ENCODE measurements around the gene STAG3.

DNA sequence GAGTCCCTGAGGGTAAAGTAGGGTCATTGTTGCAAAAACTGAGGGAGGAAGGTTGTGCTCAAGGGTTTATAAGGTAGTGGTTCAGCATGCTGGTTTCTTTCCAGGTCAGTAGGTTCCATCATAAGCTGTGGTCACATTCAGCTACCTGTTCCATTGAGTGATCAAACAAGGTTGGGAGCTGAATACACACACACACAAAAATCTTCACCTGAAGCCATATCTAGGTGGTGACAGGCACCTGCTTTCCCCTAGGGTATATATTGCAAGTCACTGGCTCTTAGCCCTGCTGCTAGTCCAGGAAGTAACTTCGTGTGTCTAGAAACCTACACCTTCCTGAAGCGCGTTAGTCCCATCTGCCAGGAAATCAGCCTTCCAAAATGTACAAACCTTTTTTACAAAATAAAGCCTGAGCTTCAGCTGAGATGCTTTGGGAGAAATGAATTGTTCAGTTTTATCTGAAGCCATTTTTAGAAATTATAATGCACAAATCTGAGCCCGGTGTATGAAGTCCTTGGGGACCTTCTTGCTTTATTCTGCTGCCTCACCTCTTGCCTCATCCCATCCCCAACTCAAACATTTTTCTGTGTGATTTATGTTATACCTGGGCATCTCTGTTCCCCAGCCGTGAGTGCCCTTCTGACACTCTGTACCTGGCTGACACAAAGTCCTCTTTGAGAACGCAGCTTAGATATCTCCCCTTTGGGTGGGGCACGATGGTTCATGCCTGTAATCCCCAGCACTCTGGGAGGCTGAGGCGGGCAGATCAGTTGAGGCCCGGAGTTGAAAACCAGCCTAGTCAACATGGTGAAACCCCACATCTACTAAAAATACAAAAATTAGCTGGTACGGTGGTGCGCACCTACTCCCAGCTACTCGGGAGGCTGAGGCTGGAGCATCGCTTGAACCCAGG is 39.6 kb upstream of the STAG3 start:
- TF ChIP-seq POLR2A (IDR thresholded peaks at IDR 0.05; ENCODE audit: control extremely low read depth in 1 of 2, low read depth in 2 of 2, low read length in 2 of 2), result no peak
- no peak for TF ChIP-seq EP300 (IDR thresholded peaks at IDR 0.05; ENCODE audit: borderline replicate concordance in 1 of 2, low read depth in 2 of 2, low read length in 2 of 2)
- TF ChIP-seq SP1 (IDR thresholded peaks at IDR 0.05; ENCODE audit: low read depth, low read length), result no peak
- TF ChIP-seq, protein P1, sequence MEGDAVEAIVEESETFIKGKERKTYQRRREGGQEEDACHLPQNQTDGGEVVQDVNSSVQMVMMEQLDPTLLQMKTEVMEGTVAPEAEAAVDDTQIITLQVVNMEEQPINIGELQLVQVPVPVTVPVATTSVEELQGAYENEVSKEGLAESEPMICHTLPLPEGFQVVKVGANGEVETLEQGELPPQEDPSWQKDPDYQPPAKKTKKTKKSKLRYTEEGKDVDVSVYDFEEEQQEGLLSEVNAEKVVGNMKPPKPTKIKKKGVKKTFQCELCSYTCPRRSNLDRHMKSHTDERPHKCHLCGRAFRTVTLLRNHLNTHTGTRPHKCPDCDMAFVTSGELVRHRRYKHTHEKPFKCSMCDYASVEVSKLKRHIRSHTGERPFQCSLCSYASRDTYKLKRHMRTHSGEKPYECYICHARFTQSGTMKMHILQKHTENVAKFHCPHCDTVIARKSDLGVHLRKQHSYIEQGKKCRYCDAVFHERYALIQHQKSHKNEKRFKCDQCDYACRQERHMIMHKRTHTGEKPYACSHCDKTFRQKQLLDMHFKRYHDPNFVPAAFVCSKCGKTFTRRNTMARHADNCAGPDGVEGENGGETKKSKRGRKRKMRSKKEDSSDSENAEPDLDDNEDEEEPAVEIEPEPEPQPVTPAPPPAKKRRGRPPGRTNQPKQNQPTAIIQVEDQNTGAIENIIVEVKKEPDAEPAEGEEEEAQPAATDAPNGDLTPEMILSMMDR (IDR thresholded peaks at IDR 0.05; ENCODE audit: control extremely low read depth in 1 of 3, insufficient read depth in 1 of 3, low read depth in 1 of 3, low read length in 3 of 3), result no peak
- TF ChIP-seq POLR2AphosphoS5 (IDR thresholded peaks at IDR 0.05; ENCODE audit: low read depth, low read length), result no peak
- no peak for TF ChIP-seq SIN3A (conservative IDR thresholded peaks at IDR 0.05 in 1 of 2, IDR thresholded peaks at IDR 0.05 in 1 of 2; ENCODE audit: low read depth in 1 of 2, low read length in 2 of 2)
- no peak for TF ChIP-seq TAF1 (IDR thresholded peaks at IDR 0.05; ENCODE audit: low read depth, low read length)

Data from H1 (cell line).